ENCODE measurements around the gene ATP8A2. TPM values are rescaled to one million over a fixed set of nuclear protein-coding genes. Genes with fewer than 3 reads are reported as not detected.

The ATP8A2 gene
- total RNA-seq, 1 experiment from 2014 or later, result not detected

GRCh38 chr13:25967144-25967543 is 595.4 kb downstream of the ATP8A2 start:
- in situ Hi-C loops (cut with HindIII; ENCODE audit: low pct_unique_long_range_greater_than_20kb, low sequenced_read_pairs), result no loop called here
- CTCF ChIA-PET, result interaction anchor here (0.6 kb wide), 1 partner anchor 1784 kb away, joined by 4 read pairs; no protein-coding TSS in a partner anchor
- intact Hi-C loops (cut with micrococcal nuclease; ENCODE audit: unreplicated experiment), result no loop called here

GRCh38 chr13:25971047-25971446 is 599.3 kb downstream of the ATP8A2 start:
- intact Hi-C loops (cut with micrococcal nuclease; ENCODE audit: unreplicated experiment) (no loop called here), in situ Hi-C loops (cut with HindIII; ENCODE audit: low pct_unique_long_range_greater_than_20kb, low sequenced_read_pairs) (no loop called here)
- Histone ChIP-seq H3K27me3 (ENCODE audit: control insufficient read depth, insufficient read depth, low read length) (no peaks in the 10 kb centered on the region), H3K4me1 (ENCODE audit: control insufficient read depth, insufficient read depth, low read length) (no peaks in the 10 kb centered on the region), H3K27ac (ENCODE audit: low read length) (no peak overlapping the region), H3K9me3 (ENCODE audit: control insufficient read depth, insufficient read depth, low read depth, low read length) (no peaks in the 10 kb centered on the region), H3K4me3 (ENCODE audit: low read depth in 2 of 2, low read length in 2 of 2) (no peak overlapping the region), H3K36me3 (ENCODE audit: control insufficient read depth, insufficient read depth, low read length) (no peaks in the 10 kb centered on the region)
- no TSS peak for BruUV-seq (replicated peaks)
- TF ChIP-seq POLR2AphosphoS5 (IDR thresholded peaks at IDR 0.05; ENCODE audit: low read depth, low read length) (no peak), SIN3A (IDR thresholded peaks at IDR 0.05; ENCODE audit: borderline replicate concordance, insufficient read depth, low read depth, low read length) (no peak)
- ATAC-seq (no peak), DNase-seq (ENCODE audit: low read depth, low spot score) (no peak)
- ChIA-PET POLR2A (no interaction called here), CTCF (no interaction called here)

More at GRCh38 chr13:25967144-25967543, 595.4 kb downstream of the ATP8A2 start:
- TF ChIP-seq TCF7L2 (IDR thresholded peaks at IDR 0.05; ENCODE audit: low read depth, low read length) (no peak), REST (IDR thresholded peaks at IDR 0.05; ENCODE audit: insufficient read depth in 1 of 2, low read depth in 2 of 2, low read length in 1 of 2) (no peak), SIN3A (IDR thresholded peaks at IDR 0.05; ENCODE audit: borderline replicate concordance, insufficient read depth, low read depth, low read length) (no peak), CTCF (IDR thresholded peaks at IDR 0.05) (no peak), POLR2AphosphoS5 (IDR thresholded peaks at IDR 0.05; ENCODE audit: low read depth, low read length) (no peak)
- Histone ChIP-seq H3K9me3 (ENCODE audit: control insufficient read depth, insufficient read depth, low read depth, low read length) (no peaks in the 10 kb centered on the region), H3K27me3 (ENCODE audit: control insufficient read depth, insufficient read depth, low read length) (no peaks in the 10 kb centered on the region), H3K36me3 (ENCODE audit: control insufficient read depth, insufficient read depth, low read length) (no peaks in the 10 kb centered on the region), H3K4me1 (ENCODE audit: control insufficient read depth, insufficient read depth, low read length) (no peaks in the 10 kb centered on the region), H3K4me3 (ENCODE audit: low read depth in 2 of 2, low read length in 2 of 2) (no peak overlapping the region), H3K27ac (ENCODE audit: low read length) (no peak overlapping the region)
- POLR2A ChIA-PET, result no interaction called here
- DNase-seq (ENCODE audit: low read depth, low spot score) (no peak), ATAC-seq (no peak)
- BruUV-seq (replicated peaks), result no TSS peak

- no peak overlapping the region for H3K27ac ChIP-seq (ENCODE audit: low read length)
- H3K36me3 ChIP-seq (ENCODE audit: control insufficient read depth, insufficient read depth, low read length), result no peaks in the 10 kb centered on the region
- H3K9me3 ChIP-seq (ENCODE audit: control insufficient read depth, insufficient read depth, low read depth, low read length), result no peaks in the 10 kb centered on the region
- POLR2A ChIA-PET, result no interaction called here
- no peak for ATAC-seq
- no peaks in the 10 kb centered on the region for H3K4me1 ChIP-seq (ENCODE audit: control insufficient read depth, insufficient read depth, low read length)
- intact Hi-C loops (cut with micrococcal nuclease; ENCODE audit: unreplicated experiment) (no loop called here), in situ Hi-C loops (cut with HindIII; ENCODE audit: low pct_unique_long_range_greater_than_20kb, low sequenced_read_pairs) (no loop called here)
- no peaks in the 10 kb centered on the region for H3K27me3 ChIP-seq (ENCODE audit: control insufficient read depth, insufficient read depth, low read length)
- H3K4me3 ChIP-seq (ENCODE audit: low read depth in 2 of 2, low read length in 2 of 2), result no peak overlapping the region
- no peak for DNase-seq (ENCODE audit: low read depth, low spot score)
- TF ChIP-seq TCF7L2 (IDR thresholded peaks at IDR 0.05; ENCODE audit: low read depth, low read length) (no peak), POLR2AphosphoS5 (IDR thresholded peaks at IDR 0.05; ENCODE audit: low read depth, low read length) (no peak), REST (IDR thresholded peaks at IDR 0.05; ENCODE audit: insufficient read depth in 1 of 2, low read depth in 2 of 2, low read length in 1 of 2) (no peak), SIN3A (IDR thresholded peaks at IDR 0.05; ENCODE audit: borderline replicate concordance, insufficient read depth, low read depth, low read length) (no peak), CTCF (IDR thresholded peaks at IDR 0.05) (no peak)
- no TSS peak for BruUV-seq (replicated peaks)
- CTCF ChIA-PET, result no interaction called here
These were observed 599.8 kb downstream of the ATP8A2 start for GRCh38 chr13:25971459-25972145.

All from Panc1 (cell line).